ENCODE results near the gene LRRTM1.

Gene LRRTM1

GRCh38 chr2:80266231-80266630, 38.3 kb downstream of the LRRTM1 start:
- H3F3A ChIP-seq (ENCODE audit: control insufficient read depth, insufficient read depth), result no peaks in the 10 kb centered on the region
- H4K20me1 ChIP-seq (ENCODE audit: control insufficient read depth, insufficient read depth, low read depth, low read length), result no peaks in the 10 kb centered on the region
- no peaks in the 10 kb centered on the region for H3K9me2 ChIP-seq (replicated peaks; ENCODE audit: control insufficient read depth, low read length)

GRCh38 chr2:80259292-80259691, 45.3 kb downstream of the LRRTM1 start:
- no peaks in the 10 kb centered on the region for H3F3A ChIP-seq (ENCODE audit: control insufficient read depth, insufficient read depth)
- H3K4me2 ChIP-seq (ENCODE audit: low read length), result no peak overlapping the region
- no peaks in the 10 kb centered on the region for H3K27me3 ChIP-seq (ENCODE audit: control insufficient read depth, low read length)
- H3K4me3 ChIP-seq (ENCODE audit: low read length), result no peak overlapping the region
- no peak overlapping the region for H3K27ac ChIP-seq (ENCODE audit: low read depth, low read length)
- no peaks in the 10 kb centered on the region for H3K9me3 ChIP-seq (ENCODE audit: control insufficient read depth, insufficient read depth, low read length)
- no peak for TF ChIP-seq EZH2phosphoT487 (IDR thresholded peaks at IDR 0.05; ENCODE audit: borderline replicate concordance, low read length)
- TF ChIP-seq CTCF (IDR thresholded peaks at IDR 0.05; ENCODE audit: low read depth, low read length, poor library complexity, severe bottlenecking), result no peak
- no peaks in the 10 kb centered on the region for H3K4me1 ChIP-seq (ENCODE audit: control insufficient read depth, low read length)
- H3K36me3 ChIP-seq (ENCODE audit: control insufficient read depth, low read length), result no peaks in the 10 kb centered on the region
- no peaks in the 10 kb centered on the region for H3K9me2 ChIP-seq (replicated peaks; ENCODE audit: control insufficient read depth, low read length)
- no peaks in the 10 kb centered on the region for H4K20me1 ChIP-seq (ENCODE audit: control insufficient read depth, insufficient read depth, low read depth, low read length)
- no peaks in the 10 kb centered on the region for H3K79me2 ChIP-seq (ENCODE audit: control insufficient read depth, low read length)

More at GRCh38 chr2:80266231-80266630, 38.3 kb downstream of the LRRTM1 start:
- no peaks in the 10 kb centered on the region for H3K4me1 ChIP-seq (ENCODE audit: control insufficient read depth, low read length)
- H3K4me2 ChIP-seq (ENCODE audit: low read length), result no peak overlapping the region
- TF ChIP-seq EZH2phosphoT487 (IDR thresholded peaks at IDR 0.05; ENCODE audit: borderline replicate concordance, low read length), result no peak
- no peak for TF ChIP-seq CTCF (IDR thresholded peaks at IDR 0.05; ENCODE audit: low read depth, low read length, poor library complexity, severe bottlenecking)
- no peak overlapping the region for H3K4me3 ChIP-seq (ENCODE audit: low read length)
- no peaks in the 10 kb centered on the region for H3K79me2 ChIP-seq (ENCODE audit: control insufficient read depth, low read length)
- H3K36me3 ChIP-seq (ENCODE audit: control insufficient read depth, low read length), result no peaks in the 10 kb centered on the region
- H3K9me3 ChIP-seq (ENCODE audit: control insufficient read depth, insufficient read depth, low read length), result no peaks in the 10 kb centered on the region
- H3K27ac ChIP-seq (ENCODE audit: low read depth, low read length), result no peak overlapping the region
- H3K27me3 ChIP-seq (ENCODE audit: control insufficient read depth, low read length), result no peaks in the 10 kb centered on the region

- no peaks in the 10 kb centered on the region for H4K20me1 ChIP-seq (ENCODE audit: control insufficient read depth, insufficient read depth, low read depth, low read length)
- H3K79me2 ChIP-seq (ENCODE audit: control insufficient read depth, low read length), result no peaks in the 10 kb centered on the region
- no peaks in the 10 kb centered on the region for H3K27me3 ChIP-seq (ENCODE audit: control insufficient read depth, low read length)
- no peaks in the 10 kb centered on the region for H3K36me3 ChIP-seq (ENCODE audit: control insufficient read depth, low read length)
- H3K9me2 ChIP-seq (replicated peaks; ENCODE audit: control insufficient read depth, low read length), result no peaks in the 10 kb centered on the region
- no peaks in the 10 kb centered on the region for H3F3A ChIP-seq (ENCODE audit: control insufficient read depth, insufficient read depth)
- no peak overlapping the region for H3K27ac ChIP-seq (ENCODE audit: low read depth, low read length)
- H3K4me1 ChIP-seq (ENCODE audit: control insufficient read depth, low read length), result no peaks in the 10 kb centered on the region
- no peak overlapping the region for H3K4me3 ChIP-seq (ENCODE audit: low read length)
- H3K9me3 ChIP-seq (ENCODE audit: control insufficient read depth, insufficient read depth, low read length), result no peaks in the 10 kb centered on the region
- TF ChIP-seq CTCF (IDR thresholded peaks at IDR 0.05; ENCODE audit: low read depth, low read length, poor library complexity, severe bottlenecking) (no peak), EZH2phosphoT487 (IDR thresholded peaks at IDR 0.05; ENCODE audit: borderline replicate concordance, low read length) (no peak)
- no peak overlapping the region for H3K4me2 ChIP-seq (ENCODE audit: low read length)
These were observed 45.8 kb downstream of the LRRTM1 start for GRCh38 chr2:80258793-80259192.

- no peaks in the 10 kb centered on the region for H3K9me3 ChIP-seq (ENCODE audit: control insufficient read depth, insufficient read depth, low read length)
- H3K79me2 ChIP-seq (ENCODE audit: control insufficient read depth, low read length), result no peaks in the 10 kb centered on the region
- no peak overlapping the region for H3K27ac ChIP-seq (ENCODE audit: low read depth, low read length)
- H3K27me3 ChIP-seq (ENCODE audit: control insufficient read depth, low read length), result no peaks in the 10 kb centered on the region
- no peak overlapping the region for H3K4me3 ChIP-seq (ENCODE audit: low read length)
- no peaks in the 10 kb centered on the region for H3K9me2 ChIP-seq (replicated peaks; ENCODE audit: control insufficient read depth, low read length)
- H3K4me2 ChIP-seq (ENCODE audit: low read length), result no peak overlapping the region
- H4K20me1 ChIP-seq (ENCODE audit: control insufficient read depth, insufficient read depth, low read depth, low read length), result no peaks in the 10 kb centered on the region
- H3K36me3 ChIP-seq (ENCODE audit: control insufficient read depth, low read length), result no peaks in the 10 kb centered on the region
- TF ChIP-seq EZH2phosphoT487 (IDR thresholded peaks at IDR 0.05; ENCODE audit: borderline replicate concordance, low read length), result no peak
- TF ChIP-seq CTCF (IDR thresholded peaks at IDR 0.05; ENCODE audit: low read depth, low read length, poor library complexity, severe bottlenecking), result no peak
- H3K4me1 ChIP-seq (ENCODE audit: control insufficient read depth, low read length), result no peaks in the 10 kb centered on the region
- H3F3A ChIP-seq (ENCODE audit: control insufficient read depth, insufficient read depth), result no peaks in the 10 kb centered on the region
These were observed 46.2 kb downstream of the LRRTM1 start for GRCh38 chr2:80258341-80258740.
